ENCODE measurements around the gene KCNC1.

DNA sequence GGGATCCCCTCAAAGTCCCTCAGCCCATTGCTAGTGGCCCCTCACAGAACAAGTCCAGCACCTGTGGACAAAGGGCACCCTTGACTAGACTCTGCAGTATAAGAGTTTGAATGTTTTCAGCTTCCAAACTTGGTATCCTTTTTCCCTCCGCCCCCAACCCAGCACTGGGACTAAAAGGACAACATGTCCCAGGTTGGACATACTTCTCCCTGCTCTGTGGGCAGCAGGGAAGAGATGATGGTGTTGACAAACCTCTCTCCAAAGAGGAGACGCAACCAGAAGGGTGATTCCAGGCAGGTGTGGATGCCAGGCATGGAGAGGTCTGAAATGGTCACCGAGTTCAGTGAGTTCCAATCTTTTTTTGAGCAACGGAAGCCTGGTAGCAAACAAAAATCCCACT is 19.7 kb upstream of the KCNC1 start:
- no peak for TF ChIP-seq EZH2phosphoT487 (IDR thresholded peaks at IDR 0.05; ENCODE audit: borderline replicate concordance)
- TF ChIP-seq, protein P1, sequence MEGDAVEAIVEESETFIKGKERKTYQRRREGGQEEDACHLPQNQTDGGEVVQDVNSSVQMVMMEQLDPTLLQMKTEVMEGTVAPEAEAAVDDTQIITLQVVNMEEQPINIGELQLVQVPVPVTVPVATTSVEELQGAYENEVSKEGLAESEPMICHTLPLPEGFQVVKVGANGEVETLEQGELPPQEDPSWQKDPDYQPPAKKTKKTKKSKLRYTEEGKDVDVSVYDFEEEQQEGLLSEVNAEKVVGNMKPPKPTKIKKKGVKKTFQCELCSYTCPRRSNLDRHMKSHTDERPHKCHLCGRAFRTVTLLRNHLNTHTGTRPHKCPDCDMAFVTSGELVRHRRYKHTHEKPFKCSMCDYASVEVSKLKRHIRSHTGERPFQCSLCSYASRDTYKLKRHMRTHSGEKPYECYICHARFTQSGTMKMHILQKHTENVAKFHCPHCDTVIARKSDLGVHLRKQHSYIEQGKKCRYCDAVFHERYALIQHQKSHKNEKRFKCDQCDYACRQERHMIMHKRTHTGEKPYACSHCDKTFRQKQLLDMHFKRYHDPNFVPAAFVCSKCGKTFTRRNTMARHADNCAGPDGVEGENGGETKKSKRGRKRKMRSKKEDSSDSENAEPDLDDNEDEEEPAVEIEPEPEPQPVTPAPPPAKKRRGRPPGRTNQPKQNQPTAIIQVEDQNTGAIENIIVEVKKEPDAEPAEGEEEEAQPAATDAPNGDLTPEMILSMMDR (conservative IDR thresholded peaks at IDR 0.05; ENCODE audit: low read length) = no peak

Measured in Loucy (cell line).